GM23248 (cell line): ENCODE measurements around the gene UTS2R. TPM values are rescaled to one million over a fixed set of nuclear protein-coding genes. Genes with fewer than 3 reads are reported as not detected.

ENCODE experiments used
- DNase-seq: peaks from one replicate; pipeline ENCODE4 v3.0.0-alpha.2; 2015
- H2AFZ ChIP-seq: fragments of 200-600 bp; sonication (generic); 2 replicates; pipeline ENCODE4 v1.6.1; 2016; ENCODE audit warnings: antibody characterized with exemption
- H3F3A ChIP-seq: fragments of 200-600 bp; sonication (generic); 2 replicates; pipeline ENCODE4 v1.6.1; 2016; ENCODE audit warnings: mild to moderate bottlenecking, antibody characterized with exemption, mixed run types; ENCODE audit not compliant: insufficient read depth
- H3K27ac ChIP-seq: fragments of 200-600 bp; sonication (generic); 2 replicates; pipeline ENCODE4 v1.5.1; 2016; ENCODE audit warnings: mild to moderate bottlenecking
- H3K27me3 ChIP-seq: fragments of 200-600 bp; sonication (generic); replicated peaks from 2 replicates; pipeline ENCODE4 v1.6.1; 2016; ENCODE audit warnings: mild to moderate bottlenecking; ENCODE audit not compliant: insufficient read depth
- H3K36me3 ChIP-seq: fragments of 200-600 bp; sonication (generic); 2 replicates; pipeline ENCODE4 v1.6.1; 2016; ENCODE audit warnings: low read depth, mild to moderate bottlenecking
- H3K4me1 ChIP-seq: fragments of 200-600 bp; sonication (generic); 2 replicates; pipeline ENCODE4 v1.6.1; 2016; ENCODE audit warnings: mild to moderate bottlenecking; ENCODE audit not compliant: insufficient read depth
- H3K4me2 ChIP-seq: fragments of 200-600 bp; sonication (generic); one replicate; pipeline ENCODE4 v1.6.1; 2016; ENCODE audit warnings: mild to moderate bottlenecking; ENCODE audit not compliant: unreplicated experiment
- H3K4me3 ChIP-seq: fragments of 200-600 bp; sonication (generic); 2 replicates; pipeline ENCODE4 v1.5.1; 2016; ENCODE audit warnings: mild to moderate bottlenecking
- H3K79me2 ChIP-seq: fragments of 200-600 bp; sonication (generic); 2 replicates; pipeline ENCODE4 v1.6.1; 2016; ENCODE audit warnings: mild to moderate bottlenecking; ENCODE audit not compliant: insufficient read depth
- H3K9ac ChIP-seq: fragments of 200-600 bp; sonication (generic); 2 replicates; pipeline ENCODE4 v1.6.1; 2016; ENCODE audit warnings: mild to moderate bottlenecking
- H3K9me2 ChIP-seq: fragments of 200-600 bp; sonication (generic); 2 replicates; pipeline ENCODE4 v1.6.1; 2016; ENCODE audit warnings: mixed run types, mild to moderate bottlenecking, moderate library complexity; ENCODE audit not compliant: insufficient read depth
- H3K9me3 ChIP-seq: fragments of 200-600 bp; sonication (generic); one replicate; pipeline ENCODE4 v1.6.1; 2017; ENCODE audit warnings: low read depth
- H4K20me1 ChIP-seq: fragments of 200-600 bp; sonication (generic); 2 replicates; pipeline ENCODE4 v1.6.0; 2016; ENCODE audit not compliant: insufficient read depth
- EZH2 ChIP-seq: fragments of 200-600 bp; sonication (generic); IDR thresholded peaks from 2 replicates; pipeline ENCODE4 v1.6.1; 2018; ENCODE audit warnings: antibody characterized with exemption, mild to moderate bottlenecking; ENCODE audit not compliant: insufficient read depth, poor library complexity, severe bottlenecking
- EZH2phosphoT487 ChIP-seq: fragments of 200-600 bp; sonication (generic); IDR thresholded peaks from 2 replicates; pipeline ENCODE4 v1.6.1; 2018; ENCODE audit warnings: antibody characterized with exemption, moderate library complexity, mild to moderate bottlenecking, low read depth; ENCODE audit not compliant: insufficient read depth
- WGBS, 2 experiments: methylation state at CpG; one replicate each; pipeline ENCODE4 v1.1.6; 2015 to 2017; ENCODE audit warnings: low lambda C conversion rate in 2 of 2, low coverage in 1 of 2; ENCODE audit errors: missing lambda C conversion rate in 2 of 2; 5-methylcytosine and 5-hydroxymethylcytosine counted together
- in situ Hi-C: fragments of 300-500 bp; cut with MboI; formaldehyde crosslinking; loops from 2 replicates; pipeline ENCODE4 v1.15.0; 2020
- polyA plus RNA-seq: library from polyadenylated mRNA; unstranded; fragments of >200 nt; fragmentation: Nextera tagmentation; extraction: Ambion mirVana; gene quantifications from 2 replicates; pipeline ENCODE4 v1.2.1, GENCODE V29; 2016
- total RNA-seq: library from RNA; depleted of rRNA; stranded (reverse); fragments of >200 nt; shearing (Covaris generic); gene quantifications from 2 replicates; pipeline ENCODE4 v1.2.3, GENCODE V29; 2014

Gene UTS2R
- total and polyA plus RNA-seq, 2 experiments from 2014 or later, result not detected

DNA sequence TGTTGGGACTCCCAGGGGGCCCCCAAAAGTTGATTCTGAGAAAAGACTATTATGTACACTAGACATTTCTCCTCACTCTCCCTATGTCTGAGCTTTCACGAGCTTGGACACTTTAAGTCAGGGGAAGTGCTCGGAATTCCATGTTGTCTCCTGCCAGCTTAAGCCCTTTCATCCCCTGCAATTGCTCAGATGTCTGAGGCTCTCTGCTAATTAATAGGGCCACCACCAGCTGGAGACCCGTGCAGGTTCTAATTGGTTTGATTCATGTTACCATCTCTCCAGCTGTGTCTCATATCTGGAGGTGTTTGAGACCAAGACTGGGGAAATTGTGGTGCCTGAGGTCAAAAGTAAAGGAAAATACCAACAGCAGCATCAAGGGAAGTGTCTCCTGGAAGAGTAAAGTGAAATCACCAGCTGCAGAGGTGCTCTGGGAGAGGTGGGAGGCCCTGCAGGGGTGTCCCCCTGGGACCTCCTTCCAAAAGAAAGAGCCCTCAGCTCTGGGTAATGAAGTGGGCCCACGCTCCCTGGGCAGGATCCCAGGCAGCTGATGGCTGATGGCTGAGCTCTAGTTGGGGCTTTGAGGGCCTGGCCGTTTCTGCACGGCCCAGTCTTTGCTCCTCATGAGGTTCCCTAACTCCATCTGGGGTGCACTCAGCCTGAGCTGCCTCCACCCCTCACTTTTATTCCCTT is 5.8 kb upstream of the UTS2R start:
- Histone ChIP-seq H3K9ac (no peak overlapping the region), H3K9me3 (no peaks in the 10 kb centered on the region), H2AFZ (no peak overlapping the region), H3K9me2 (no peaks in the 10 kb centered on the region), H3K27ac (no peak overlapping the region), H3K4me1 (no peaks in the 10 kb centered on the region), H3K36me3 (no peaks in the 10 kb centered on the region), H4K20me1 (no peaks in the 10 kb centered on the region), H3F3A (no peaks in the 10 kb centered on the region), H3K79me2 (no peaks in the 10 kb centered on the region), H3K4me2 (no peak overlapping the region), H3K27me3 (peaks cover 8% of the 10 kb centered on the region), H3K4me3 (no peak overlapping the region)
- in situ Hi-C loops, result no loop called here
- no peak for DNase-seq
- 68 to 70% methylated on average over 6 of the region's 6 CpGs for WGBS, 2 experiments
- TF ChIP-seq EZH2 (no peak), EZH2phosphoT487 (no peak)

DNA sequence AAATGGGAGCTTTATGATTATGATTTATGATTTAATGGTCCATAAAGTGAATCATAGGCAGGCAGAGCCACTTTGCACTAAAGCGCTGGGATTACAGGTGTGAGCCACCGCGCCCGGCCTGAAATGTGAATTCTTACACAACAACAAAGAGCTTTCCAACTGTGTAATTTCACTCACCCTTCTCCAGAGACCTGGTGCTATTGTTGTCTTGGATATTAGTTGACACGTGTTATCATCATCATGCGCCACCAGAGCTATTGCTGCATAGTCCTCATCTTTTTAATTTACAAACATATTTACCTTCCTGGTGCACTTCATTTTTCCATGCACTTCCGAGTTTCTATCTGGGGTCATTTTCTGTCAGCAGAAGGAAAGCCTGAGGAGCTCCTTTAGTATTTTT is 4.8 kb upstream of the UTS2R start:
- Histone ChIP-seq H4K20me1 (no peaks in the 10 kb centered on the region), H3K36me3 (no peaks in the 10 kb centered on the region), H3K4me2 (no peak overlapping the region), H3F3A (no peaks in the 10 kb centered on the region), H3K27me3 (peaks cover 16% of the 10 kb centered on the region), H3K27ac (no peak overlapping the region), H3K4me3 (no peak overlapping the region), H3K9me2 (no peaks in the 10 kb centered on the region), H3K9me3 (no peaks in the 10 kb centered on the region), H3K9ac (no peak overlapping the region), H3K4me1 (no peaks in the 10 kb centered on the region), H3K79me2 (no peaks in the 10 kb centered on the region), H2AFZ (no peak overlapping the region)
- TF ChIP-seq EZH2phosphoT487 (no peak), EZH2 (no peak)
- in situ Hi-C loops, result no loop called here
- 83% methylated on average over 7 of the region's 7 CpGs for WGBS, 2 experiments
- no peak for DNase-seq

DNA sequence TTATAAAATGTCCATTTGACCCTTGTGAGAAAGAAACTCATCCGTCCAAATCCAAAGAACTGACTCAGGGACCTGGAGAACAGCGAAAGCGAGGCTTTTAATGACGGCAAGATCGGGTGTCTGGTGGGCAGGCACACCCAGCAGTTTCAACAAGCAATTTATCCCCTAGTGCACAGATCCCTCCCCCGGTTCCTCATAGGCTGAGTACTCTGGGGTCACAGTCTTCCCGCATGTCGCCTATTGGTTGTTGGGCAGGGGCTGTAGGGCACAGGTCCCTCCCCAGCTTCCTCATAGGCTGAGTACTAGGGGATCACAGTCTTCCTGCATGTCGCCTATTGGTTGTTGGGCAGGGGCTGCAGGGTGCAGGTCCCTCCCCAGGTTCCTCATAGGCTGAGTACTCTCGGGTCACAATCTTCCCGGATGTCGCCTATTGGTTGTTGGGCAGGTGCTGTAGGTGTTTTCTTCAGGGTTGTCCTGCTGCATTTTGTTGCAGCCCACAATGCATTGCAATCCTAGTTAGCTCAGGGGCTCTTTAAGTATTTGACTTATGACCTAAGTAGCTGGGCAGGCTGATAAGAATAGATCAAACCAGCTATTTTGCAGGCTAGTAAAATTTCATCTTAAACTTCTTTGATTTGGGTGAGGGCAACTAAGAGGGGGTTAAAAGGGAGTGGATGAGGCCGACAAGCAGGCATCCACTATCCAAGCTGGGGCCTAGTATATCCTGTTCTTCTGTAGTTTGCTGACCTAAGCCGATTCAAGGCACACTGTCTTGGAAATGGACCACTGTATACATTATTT is 3.6 kb upstream of the UTS2R start:
- Histone ChIP-seq H3K79me2 (no peaks in the 10 kb centered on the region), H3K4me3 (no peak overlapping the region), H3K4me1 (no peaks in the 10 kb centered on the region), H3K9me2 (no peaks in the 10 kb centered on the region), H3K27ac (no peak overlapping the region), H3K9ac (no peak overlapping the region), H4K20me1 (no peaks in the 10 kb centered on the region), H2AFZ (no peak overlapping the region), H3K27me3 (peaks cover 25% of the 10 kb centered on the region), H3K36me3 (no peaks in the 10 kb centered on the region), H3F3A (no peaks in the 10 kb centered on the region), H3K4me2 (no peak overlapping the region), H3K9me3 (no peaks in the 10 kb centered on the region)
- 78 to 83% methylated on average over 14 of the region's 14 CpGs for WGBS, 2 experiments
- no peak for DNase-seq
- in situ Hi-C loops, result no loop called here
- TF ChIP-seq EZH2phosphoT487, result no peak
- TF ChIP-seq EZH2, result no peak

DNA sequence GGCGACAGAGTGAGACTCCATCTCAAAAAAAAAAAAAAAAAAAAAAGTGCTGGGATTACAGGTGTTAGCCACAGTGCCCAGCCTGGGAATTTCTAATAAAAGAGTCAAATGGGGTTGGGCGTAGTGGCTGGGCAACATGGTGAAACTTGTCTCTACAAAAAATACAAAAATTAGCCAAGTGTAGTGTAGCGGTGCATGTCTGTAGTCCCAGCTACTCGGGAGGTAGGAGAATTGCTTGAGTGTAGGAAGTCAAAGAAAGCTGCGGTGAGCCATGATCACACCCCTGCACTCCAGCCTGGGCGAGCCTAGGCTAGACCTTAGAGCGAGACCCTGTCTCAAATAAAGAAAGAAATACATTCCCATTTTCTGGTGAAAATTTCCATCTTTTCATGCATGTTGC is 2.4 kb upstream of the UTS2R start:
- 92 to 94% methylated on average over 7 of the region's 7 CpGs for WGBS, 2 experiments
- no peak overlapping the region for H3K27ac ChIP-seq
- in situ Hi-C loops, result no loop called here
- no peaks in the 10 kb centered on the region for H3K9me3 ChIP-seq
- no peaks in the 10 kb centered on the region for H3K36me3 ChIP-seq
- no peaks in the 10 kb centered on the region for H3F3A ChIP-seq
- H3K4me3 ChIP-seq, result no peak overlapping the region
- no peak overlapping the region for H3K9ac ChIP-seq
- no peak overlapping the region for H2AFZ ChIP-seq
- H3K79me2 ChIP-seq, result no peaks in the 10 kb centered on the region
- peaks cover 26% of the 10 kb centered on the region for H3K27me3 ChIP-seq
- no peak for DNase-seq
- H3K4me2 ChIP-seq, result no peak overlapping the region
- no peaks in the 10 kb centered on the region for H3K9me2 ChIP-seq
- H3K4me1 ChIP-seq, result no peaks in the 10 kb centered on the region
- no peaks in the 10 kb centered on the region for H4K20me1 ChIP-seq
- TF ChIP-seq EZH2, result no peak
